HG03439 (cell line): Measurements from ENCODE around the gene TENM4.

Source experiments
- ATAC-seq: cut with Tn5 transposase; IDR thresholded peaks from one replicate; pipeline ENCODE4 v1.9.1; 2021; ENCODE audit warnings: mild to moderate bottlenecking, moderate library complexity; ENCODE audit not compliant: unreplicated experiment

TENM4 gene

GRCh38 chr11:79309407-79309806 is 131.4 kb downstream of the TENM4 start:
- ATAC-seq, result no peak

DNA sequence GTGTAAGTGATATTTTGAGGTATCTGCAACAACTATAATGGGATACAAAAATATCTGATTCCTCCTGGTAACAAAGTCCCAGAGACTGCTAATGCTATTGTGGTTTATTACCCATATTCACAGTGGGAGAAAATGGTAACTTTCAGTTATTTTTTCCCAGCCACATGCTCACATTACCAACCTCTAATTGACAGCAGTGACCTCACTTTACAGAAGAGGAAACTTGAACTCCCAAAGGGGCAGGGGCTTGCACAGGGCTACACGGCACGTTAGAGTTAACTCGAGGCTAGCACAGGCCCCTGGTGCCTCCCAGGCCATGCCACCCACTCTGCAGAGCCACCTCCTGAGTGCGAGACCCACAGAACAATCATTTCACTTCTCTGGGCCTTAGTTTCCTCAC is 132.4 kb downstream of the TENM4 start:
- ATAC-seq, result no peak

GRCh38 chr11:79304599-79305212 is 136.1 kb downstream of the TENM4 start:
- no peak for ATAC-seq

GRCh38 chr11:79296141-79296540 is 144.7 kb downstream of the TENM4 start:
- ATAC-seq, result no peak

DNA sequence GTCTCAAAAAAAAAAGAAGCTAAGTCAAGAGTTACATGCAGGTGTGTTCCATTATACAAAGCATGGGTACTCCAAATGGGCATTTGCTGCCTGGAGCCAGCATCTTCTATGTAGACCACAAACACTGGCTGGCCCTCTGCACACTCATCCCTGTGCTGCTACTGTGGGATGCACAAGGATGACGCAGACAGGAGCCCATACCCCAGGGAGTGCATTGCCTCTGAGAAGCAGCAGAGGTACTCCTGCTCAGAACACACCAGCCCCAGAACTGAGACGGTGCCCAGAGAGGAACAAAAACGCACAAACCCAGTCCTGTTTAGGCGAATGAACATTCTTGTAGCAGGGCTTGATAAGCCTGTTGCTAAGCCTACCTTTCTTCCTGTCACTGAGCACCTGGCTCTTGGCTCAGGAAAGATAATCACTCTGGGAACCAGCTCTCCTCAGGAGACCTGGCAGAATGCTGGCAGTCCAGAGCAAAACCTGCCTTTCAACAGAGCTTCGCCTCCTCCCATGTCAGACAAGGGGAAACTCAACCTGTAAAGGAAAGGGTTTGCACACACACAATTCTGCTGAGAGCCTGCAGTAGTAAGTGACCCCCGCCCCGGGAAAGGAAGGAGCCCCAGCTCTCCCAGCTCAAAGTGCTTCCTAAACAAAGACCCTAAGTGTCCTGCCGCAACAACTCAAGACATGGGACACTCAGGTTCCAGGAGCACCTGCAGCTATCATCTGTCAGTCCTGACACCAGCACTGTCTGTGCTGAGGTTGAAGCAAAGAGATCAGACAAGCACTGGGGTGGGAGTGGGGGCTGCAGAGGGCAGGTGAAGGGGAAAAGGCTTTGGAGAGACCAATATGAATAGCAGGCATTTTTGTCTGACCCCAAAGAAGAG is 145.7 kb downstream of the TENM4 start:
- no peak for ATAC-seq

DNA sequence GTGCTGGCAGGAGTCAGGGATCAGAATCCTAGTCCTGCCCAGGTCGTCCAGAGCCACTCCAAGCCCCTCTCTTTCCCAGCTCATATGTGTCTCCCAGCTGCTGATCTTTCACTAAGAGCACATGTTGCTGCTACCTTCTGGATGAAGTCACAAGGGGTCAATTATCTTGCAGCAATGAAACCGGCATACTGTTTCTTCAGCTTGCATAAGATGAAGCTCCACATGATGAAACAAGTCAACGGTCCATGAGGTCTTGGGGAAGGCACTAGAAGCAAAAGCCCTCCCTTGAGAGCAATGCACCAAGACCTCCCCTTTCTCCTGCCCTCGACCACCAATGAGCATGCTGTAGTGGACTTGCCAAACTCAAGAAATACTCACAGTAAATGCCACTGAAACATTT is 148.9 kb downstream of the TENM4 start:
- no peak for ATAC-seq

DNA sequence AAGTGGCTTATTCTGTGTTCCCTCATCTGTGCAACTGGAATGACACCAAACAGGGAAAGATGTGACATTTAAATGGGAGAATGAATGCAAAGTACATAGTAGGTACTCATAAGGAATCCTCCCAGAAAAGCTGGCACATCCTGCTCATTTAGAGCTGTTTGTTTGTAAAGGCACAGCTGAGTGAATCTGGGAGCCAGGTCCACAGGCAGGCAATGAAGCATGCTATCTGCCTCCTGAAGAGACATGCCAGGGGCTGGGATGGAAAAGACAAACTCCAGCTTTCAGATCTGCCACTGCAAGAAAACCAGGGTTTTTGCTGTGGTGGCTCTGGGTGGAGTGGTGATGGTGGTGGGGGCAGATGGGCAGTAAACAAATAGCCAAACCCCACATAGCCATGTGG is 150.1 kb downstream of the TENM4 start:
- no peak for ATAC-seq

- no peak for ATAC-seq
Observed at GRCh38 chr11:79287952-79288351, 152.9 kb downstream of the TENM4 start.

DNA sequence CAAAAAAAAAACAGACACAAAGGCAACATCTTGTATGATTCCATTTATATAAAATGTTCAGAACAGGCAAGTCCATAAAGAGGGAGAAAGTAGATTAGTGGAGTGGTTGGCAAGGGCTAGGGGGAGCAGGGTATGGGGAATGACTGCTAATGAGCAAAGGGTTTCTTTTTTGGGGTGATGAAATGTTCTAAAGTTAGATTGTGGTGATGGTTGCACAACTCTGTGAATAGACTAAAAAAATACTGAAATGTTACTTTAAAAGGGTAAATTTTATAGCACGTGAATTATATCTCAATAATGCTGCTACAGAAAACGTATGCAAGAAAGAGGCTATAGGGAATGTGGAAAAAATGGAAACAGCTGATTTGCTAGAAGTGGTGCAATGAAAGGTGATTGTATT is 155.1 kb downstream of the TENM4 start:
- no peak for ATAC-seq

DNA sequence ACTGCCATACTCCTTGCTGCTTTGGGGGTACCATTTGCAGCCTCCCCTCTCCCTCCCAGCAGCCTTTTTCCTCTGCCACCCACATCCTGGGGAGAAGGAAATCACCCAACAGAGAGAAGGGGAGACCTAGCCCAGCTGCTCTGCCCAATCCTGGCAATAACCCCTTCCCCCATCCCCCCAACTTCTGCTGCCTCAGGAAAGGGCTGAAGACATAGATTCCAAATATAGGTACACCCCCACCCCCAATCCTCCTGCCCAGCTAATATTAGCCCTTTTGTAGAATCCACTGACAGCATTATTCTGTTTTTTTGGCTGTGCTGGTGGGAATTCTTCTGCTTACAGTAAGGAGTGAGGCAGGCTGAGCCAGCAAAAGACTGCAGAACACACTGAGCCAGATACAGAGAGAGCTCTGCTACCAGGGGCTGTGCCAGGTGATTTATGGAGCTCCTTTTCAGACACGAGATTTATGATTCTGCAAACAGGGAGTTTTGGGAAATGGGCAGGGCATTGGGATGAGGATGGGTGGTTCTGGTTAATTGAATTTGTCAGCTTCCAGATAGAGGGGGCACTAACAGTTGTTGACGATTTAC is 164.0 kb downstream of the TENM4 start:
- no peak for ATAC-seq

DNA sequence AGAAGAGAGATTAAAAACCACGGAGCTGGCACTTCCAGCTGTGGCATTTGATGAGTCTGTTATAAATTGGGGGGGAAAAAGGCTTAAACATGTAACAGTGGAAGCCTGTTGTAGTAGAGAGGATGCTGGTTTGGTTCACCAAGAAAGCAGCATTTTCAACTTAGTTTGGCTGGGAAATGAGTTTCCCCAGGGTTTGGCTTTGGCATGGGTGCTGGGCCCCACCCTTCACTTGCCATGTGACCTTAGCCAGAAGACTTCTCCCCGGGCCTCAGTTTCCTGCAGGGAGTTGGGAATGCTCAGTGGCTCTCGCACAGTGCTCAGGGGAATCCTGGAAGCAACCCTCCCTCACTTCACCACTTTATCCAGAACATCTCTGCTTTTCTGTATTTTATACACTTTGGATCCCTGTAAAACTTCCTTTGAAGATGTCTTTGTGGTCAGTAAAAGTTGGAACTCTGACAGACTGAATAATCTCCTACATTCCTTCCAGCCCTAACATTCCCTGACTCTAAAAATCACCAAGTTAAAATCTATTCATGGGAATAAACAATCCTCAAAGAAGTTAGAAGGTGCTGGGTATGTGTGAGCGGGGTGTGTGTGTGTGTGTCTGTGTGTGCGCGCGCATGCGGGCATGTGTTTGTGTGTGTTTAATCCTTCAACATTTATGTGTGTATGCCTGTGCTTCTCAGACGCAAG is 166.0 kb downstream of the TENM4 start:
- no peak for ATAC-seq

GRCh38 chr11:79273781-79274180 is 167.0 kb downstream of the TENM4 start:
- ATAC-seq, result no peak

GRCh38 chr11:79269611-79270307 is 171.1 kb downstream of the TENM4 start:
- no peak for ATAC-seq

GRCh38 chr11:79266396-79266795 is 174.4 kb downstream of the TENM4 start:
- no peak for ATAC-seq

DNA sequence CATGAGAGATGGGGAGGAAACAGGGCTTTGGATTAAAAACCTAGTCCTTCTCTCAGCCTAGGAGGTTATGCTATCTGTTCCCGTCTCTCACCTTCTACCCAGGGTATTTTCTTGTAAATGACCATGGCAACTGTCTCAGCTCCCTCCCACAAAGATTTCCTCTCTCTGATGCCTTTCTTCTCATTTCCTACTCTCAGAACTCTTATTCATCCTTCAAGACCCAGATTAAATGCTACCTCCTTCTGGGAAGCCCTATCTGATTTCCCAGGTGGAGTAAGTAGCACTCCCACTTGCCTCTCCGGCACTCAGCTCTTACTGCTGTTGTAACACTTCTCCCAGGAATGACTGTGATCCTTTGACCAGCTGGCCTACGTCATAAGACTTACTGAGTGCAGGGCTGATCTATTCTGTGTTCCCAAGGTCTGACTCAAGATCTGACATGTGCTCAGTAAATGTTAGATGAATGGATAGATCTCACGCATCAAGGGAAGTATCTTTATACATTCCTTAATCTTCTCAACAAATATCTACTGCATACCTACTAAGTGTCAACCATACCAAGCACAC is 175.0 kb downstream of the TENM4 start:
- ATAC-seq, result no peak

DNA sequence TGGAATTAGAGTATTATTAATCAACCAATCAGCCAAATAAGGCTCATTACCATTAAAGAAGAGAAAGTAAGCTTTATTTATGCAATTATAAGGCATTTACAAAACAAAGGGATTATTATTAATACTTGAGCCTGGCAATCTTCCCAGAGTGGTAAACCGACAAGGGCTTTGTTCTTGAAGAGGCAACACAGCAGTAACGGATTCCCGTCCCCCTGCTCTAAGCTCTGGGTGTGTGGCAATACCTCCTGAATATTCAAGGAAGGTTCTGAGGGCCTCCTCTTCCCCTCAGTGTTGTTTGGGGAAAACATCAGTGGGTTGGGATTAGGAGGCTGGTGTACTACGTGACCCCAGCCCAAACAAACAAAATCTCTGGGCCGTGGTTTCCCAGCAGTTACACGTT is 176.5 kb downstream of the TENM4 start:
- ATAC-seq, result no peak

DNA sequence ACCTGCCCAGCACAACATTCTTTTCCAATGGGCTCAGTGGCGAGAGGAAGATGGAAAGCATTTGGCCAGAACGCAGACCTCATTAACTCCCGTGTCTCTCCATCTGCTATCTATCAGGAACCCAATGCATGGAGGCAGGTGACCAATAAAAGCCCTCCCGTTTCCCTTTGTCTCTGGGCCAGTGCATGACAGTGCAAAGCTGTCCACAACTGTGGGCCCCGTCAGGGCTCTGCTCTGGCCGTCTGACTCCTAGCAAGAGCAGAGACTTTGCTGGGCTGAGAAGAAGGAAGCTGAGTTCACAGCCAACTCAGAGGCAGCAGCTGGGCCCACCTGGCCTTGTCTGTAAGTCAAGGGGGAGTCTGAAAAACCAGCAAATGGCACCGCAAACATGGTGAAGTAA is 177.8 kb downstream of the TENM4 start:
- ATAC-seq, result no peak

- no peak for ATAC-seq
Observed at GRCh38 chr11:79262221-79262620, 178.6 kb downstream of the TENM4 start.

- no peak for ATAC-seq
Observed at GRCh38 chr11:79261684-79262083, 179.1 kb downstream of the TENM4 start.

DNA sequence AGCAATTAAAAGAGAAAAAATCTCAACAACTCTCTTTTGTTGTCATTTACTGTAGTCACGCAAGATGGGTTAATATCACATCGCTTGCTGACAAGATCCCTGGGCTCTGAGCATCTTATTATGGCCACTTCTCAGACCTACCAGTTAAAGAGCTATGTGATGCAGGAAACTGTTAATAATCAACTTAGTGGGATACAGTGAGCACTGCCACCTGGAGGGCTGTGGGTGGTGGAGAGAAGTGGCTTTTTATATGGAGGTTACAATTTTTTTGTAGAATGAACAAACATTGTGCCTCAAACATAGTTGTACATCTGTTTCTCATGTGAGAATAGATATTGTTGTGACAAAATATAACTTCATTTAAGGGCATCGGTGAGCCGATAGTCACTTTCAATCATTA is 181.0 kb downstream of the TENM4 start:
- ATAC-seq, result no peak

GRCh38 chr11:79258576-79258975 is 182.3 kb downstream of the TENM4 start:
- no peak for ATAC-seq
